Right renal pelvis (tissue), 4 donors: ENCODE results near the gene SMOC2. TPM values are rescaled to one million over a fixed set of nuclear protein-coding genes. Genes with fewer than 3 reads are reported as not detected.
"Not testable (repeated sequence)": the region's sequence is repeated elsewhere in the genome, so short reads cannot be mapped to it uniquely, and the experiment has no call there.

ENCODE experiments used
- DNase-seq, 4 donors: peaks; one replicate each; pipeline ENCODE4 v3.0.0-alpha.2; 2013; ENCODE audit warnings: low read depth in 4 of 4, low spot score in 3 of 4, missing footprints in 1 of 4
- polyA plus RNA-seq, 4 donors: library from polyadenylated mRNA; unstranded; fragments of 120-200 nt; gene quantifications; one replicate each; pipeline ENCODE4 v1.2.1, GENCODE V29; 2013; ENCODE audit not compliant: insufficient read length in 4 of 4

The SMOC2 gene
- polyA plus RNA-seq, 4 donors: 23.5 to 36.5 (median 30.9) TPM

DNA sequence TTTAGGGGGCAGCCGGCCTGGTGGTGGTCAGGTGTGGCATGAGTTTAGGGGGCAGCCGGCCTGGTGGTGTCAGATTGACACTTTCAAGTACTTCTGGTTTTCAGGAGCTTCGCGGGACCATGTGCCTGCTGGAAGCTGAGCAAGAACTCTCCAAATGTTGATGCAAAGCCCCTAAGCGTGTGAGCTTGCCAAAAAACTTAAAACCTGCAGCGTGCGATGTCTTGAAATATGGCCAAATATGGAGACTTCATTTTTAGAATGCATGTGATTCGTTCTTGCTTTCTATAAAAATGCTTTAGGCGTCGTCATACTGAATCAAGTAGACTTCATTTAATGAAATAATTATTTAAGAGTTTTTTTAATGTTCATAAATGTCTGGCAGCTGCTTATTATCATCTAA lies 149.4 kb downstream of the SMOC2 start:
- DNase-seq: no peak

DNA sequence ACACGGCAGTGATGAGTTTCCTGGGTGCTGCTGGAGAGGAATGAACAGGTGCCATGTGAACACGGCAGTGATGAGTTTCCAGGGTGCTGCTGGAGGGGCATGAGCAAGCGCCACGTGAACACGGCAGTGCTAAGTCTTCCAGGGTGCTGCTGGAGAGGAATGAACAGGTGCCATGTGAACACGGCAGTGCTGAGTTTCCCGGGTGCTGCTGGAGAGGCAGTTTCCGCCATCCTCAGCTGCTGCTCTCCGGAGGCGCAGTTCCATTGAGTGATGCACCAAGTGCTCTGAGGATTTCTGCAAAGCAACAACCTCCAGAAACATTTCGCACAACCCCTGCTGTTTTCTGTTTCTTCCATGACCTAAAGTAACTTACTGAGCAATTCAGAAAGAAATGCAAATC lies 155.4 kb downstream of the SMOC2 start:
- DNase-seq: no peak

DNA sequence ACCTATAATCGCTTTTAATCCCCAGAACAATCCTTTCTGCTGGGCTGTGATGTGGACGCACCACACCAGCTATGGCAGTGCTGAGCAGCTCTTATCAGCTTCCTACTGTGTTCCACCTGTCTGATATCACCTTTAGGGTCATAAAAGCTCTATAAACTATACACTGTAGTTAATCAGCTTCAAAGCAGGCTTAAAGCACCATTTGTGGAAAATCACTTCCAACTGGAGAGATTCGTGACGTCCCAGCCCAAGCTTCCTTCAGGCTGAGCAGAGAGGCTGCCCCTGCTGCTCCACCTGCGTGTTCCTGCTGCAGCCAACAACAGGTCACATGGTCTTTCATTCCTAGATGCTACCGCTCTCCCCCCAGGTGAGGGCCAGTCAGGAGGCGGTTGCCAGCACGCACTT lies 156.5 kb downstream of the SMOC2 start:
- DNase-seq: no peak

DNA sequence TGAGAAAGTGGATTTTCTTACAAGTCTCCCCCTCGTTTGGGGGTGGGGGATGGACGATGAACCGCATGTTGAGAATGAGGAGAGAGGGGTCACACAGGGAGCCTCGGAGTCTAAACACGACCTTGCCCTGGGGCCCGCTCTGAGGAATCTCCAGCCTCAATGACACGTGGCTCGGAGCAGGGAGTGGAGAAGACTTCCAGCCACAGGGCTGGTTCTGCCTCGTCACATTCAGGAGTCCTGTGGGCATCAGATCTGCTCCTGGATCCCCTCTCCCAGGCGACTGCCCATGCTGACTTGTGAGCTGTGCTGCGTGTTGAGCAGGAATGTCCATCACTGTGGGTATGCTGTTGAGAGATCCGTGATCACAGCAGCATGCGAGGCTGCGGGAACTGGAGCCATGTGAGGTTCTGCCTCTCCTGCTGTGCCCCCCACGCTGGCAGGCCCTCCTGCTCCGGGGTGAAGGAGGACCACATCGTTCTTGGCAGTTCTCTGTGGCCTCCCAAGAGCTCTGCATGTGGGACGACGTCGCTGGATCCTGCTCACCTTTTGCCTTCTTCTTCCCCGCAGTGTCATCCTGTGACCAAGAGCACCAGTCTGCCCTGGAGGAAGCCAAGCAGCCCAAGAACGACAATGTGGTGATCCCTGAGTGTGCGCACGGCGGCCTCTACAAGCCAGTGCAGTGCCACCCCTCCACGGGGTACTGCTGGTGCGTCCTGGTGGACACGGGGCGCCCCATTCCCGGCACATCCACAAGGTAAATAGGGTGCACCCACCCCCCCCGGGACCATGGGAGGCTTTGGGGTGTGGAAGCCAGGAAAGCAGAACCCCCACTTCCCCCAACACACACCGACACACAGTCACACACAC lies 157.5 kb downstream of the SMOC2 start:
- no peak for DNase-seq

DNA sequence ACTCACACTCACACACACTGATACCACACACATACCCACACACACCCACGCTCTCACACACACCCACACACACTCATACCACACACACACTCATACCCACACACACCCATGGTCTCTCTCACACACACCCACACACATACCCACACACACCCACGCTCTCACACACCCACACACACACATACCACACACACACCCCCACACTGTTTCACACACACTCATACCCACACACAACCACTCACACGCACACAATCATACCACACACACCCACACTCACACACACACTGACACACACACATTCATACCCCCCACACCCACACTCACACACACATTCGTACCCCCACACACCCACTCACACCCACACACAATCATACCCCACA lies 158.1 kb downstream of the SMOC2 start:
- no peak for DNase-seq

DNA sequence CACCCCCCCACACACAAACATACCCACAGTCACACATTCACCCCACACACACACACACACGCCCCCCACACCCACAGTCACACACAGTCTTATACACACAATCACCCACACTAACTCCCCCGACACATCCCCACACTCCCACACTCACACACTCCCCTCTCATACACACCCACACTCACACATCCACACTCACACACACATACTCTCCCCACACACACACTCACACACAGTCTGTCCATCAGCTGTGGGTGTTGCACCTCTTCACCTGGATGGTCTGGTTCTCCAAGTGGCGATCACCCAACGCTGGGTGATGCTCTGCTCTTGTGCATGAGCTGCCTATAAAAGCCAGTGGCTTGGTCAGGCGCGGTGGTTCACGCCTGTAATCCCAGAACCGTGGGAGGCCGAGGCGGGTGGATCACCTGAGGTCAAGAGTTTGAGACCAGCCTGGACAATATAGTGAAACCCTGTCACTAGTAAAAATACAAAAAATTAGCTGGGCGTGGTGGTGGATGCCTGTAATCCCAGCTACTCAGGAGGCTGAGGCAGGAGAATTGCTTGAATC lies 158.9 kb downstream of the SMOC2 start:
- no peak for DNase-seq

DNA sequence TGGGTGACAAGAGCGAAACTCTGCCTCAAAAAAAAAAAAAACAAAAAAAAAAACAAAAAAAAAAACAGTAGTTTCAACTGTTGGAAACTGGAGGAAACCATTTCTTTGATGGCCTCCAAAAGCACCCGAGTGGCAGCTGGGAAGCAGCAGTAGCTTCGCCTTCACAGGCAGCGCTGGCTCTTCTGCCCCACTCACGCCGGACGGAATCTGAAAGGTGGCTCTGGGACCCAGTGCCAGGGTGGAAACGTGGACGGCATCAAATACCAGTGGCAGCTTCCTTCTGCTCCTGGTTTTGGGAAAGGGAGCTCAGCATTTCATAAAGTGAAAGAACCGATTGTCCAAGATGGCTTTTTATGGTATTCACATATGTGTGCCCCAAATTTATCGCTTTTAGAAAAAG lies 159.4 kb downstream of the SMOC2 start:
- DNase-seq: no peak

DNA sequence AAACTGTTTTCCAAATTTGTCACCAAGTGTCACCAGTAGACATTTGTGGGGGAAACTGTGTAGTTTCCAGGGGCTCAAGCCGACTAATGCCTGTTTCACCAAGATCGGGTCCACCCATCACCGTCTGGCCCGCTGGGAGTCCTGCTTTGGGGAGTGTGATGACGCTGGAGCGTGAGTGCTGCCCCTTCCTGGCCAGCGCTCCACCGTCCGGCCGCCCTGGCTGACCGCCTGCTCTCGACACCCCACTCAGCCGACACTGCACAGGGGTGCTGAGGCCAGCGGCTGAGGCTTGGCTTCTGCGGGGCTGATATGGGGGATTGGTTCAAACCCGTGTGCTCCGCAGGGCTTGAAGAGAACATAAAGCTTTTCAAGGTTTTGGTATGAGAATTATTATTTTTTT lies 160.1 kb downstream of the SMOC2 start:
- no peak for DNase-seq

DNA sequence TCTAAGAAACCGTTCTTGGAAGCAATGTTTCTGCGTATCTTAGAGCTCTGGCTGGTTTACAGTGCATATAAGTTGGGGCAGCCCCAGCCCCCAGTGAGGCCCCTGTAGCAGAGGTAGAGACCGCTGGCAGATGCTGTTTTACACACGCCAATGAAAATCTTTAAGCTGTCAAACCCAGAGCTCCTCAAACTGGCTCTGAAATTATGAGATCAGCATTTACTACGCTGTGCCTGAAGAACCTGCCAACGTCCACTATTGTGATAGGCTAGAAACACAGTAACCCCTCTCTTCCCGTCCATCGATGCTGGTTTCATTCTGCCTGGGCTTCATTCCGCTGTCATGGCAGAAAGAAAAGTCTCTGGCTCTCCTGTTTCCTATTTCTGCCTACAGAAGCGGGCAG lies 160.6 kb downstream of the SMOC2 start:
- no peak for DNase-seq

DNA sequence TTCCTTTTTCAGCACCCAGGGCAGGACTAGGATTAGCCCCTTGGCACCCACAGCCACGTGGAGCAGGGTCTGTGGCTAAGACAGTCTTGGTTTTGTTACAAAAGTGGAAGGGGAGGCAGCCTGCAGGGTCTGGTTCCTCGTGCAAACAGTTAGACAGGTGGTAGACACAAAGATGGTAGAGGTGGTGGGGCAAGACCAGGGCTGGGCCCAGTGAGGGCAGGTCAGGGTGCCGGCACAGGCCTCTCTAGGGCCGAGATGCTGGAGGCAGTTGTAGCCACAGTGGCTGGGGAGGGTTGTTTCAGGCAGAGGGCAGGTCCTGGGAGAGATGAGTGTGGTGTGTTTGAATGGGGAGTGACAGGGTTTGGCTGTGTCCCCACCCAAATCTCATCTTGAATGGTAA lies 161.6 kb downstream of the SMOC2 start:
- DNase-seq: no peak

DNA sequence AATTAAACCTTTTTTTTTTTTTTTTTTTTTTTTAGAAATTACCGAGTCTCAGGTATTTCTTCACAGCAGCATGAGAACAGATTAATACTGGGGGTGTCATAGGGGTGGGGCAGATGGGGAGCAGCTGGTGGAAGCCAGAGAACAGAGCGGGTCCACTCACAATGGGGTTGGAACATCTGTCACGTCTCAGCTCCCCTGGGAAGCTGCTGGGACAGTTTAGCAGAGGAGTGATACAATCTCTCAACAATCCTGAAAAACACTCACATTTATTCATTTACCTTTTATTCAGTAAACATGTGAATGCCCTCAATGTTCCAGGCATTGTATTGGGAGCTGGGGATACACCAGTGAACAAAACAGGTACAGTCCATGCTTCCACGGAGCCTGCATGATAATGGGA lies 162.2 kb downstream of the SMOC2 start:
- DNase-seq: no peak

DNA sequence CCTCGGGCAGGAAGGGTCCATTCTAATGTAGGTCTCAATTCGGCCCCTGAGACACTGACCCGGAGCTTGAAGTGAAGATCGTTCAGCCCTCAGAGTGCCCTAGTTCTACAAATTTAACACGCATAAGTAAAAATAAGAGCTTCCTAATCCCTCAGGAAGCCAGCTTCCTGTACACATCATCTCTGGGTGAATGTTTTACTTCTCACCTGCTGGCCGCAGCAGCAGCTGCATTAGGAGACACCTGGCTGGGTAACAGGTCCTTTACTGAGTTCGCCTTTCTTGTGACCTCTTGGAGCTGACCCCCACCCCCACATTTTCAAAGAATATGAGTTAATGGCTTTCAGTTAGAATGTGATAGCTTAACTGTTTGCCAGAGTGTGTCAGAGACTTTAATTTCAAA lies 165.0 kb downstream of the SMOC2 start:
- no peak for DNase-seq

DNA sequence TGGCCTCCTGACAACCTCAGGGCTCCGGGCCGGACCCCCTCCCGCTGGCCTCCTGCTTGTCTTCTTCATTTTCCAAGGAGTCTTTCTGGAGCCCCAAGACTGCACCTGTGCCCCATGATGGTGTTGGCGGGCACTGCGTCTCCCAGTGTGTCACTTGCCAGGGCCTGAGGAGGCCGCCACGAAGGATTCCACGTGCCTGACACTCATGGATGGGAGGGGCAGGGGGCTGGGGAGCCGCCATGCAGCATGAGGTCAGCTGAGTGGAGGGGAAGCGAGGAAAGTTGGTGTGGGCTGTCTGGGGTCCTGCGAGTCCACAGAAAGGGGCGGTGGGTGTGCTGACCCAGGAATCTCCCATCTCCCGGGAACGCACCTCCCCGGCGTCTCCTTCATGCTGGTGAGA lies 165.7 kb downstream of the SMOC2 start:
- no peak for DNase-seq

DNA sequence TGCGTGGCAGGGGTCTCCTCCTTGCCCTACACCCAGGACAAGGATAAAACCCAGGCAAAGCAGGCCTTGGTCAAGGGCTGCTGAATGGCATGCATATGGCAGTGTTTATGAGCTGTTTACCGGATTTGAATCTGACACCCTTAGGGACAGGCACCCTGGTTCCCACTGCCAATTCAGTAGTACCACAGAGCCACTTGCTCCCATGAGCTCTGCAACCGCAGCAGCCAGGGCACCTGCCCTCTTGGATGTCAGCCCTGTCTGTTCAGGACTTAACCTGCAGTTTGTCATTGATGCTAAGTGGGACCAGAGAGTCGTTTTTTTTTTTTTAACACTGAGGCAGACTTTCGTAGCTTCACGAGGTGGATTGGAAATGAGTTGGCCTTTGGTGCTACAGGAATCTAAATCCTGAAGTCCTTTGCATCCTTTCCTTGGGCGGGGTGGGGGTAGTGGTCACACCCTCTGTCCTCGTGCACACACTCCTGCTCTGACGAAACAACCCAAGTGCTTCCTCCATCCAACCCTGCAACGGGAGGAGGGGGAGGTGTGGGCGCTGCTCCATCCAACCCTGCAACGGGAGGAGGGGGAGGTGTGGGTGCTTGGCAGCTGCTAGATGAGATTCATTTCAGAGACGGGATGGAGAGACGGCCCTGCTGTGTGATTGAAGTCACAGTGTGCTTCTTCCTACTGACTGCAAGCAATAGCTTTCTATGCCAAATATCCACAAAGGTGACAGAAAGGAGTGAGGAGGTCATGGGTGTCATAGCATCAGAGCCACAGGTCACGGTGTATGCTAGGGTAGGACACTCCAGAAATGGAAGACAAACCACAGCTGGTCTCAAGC lies 166.5 kb downstream of the SMOC2 start:
- peak in 3 of 4 donors; percentile 51 to 64 (median 61) for DNase-seq

DNA sequence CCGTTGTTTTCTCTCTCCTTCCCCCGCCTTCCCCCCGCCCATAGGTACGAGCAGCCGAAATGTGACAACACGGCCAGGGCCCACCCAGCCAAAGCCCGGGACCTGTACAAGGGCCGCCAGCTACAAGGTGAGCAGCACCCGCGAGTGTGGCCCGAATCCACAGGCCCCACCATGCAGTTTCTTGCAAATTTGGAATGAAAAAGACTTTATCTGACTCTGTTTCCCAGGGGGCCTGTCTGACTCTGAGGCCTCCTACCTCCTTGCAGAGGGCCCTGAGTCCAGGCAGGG lies 167.1 kb downstream of the SMOC2 start:
- DNase-seq: no peak

DNA sequence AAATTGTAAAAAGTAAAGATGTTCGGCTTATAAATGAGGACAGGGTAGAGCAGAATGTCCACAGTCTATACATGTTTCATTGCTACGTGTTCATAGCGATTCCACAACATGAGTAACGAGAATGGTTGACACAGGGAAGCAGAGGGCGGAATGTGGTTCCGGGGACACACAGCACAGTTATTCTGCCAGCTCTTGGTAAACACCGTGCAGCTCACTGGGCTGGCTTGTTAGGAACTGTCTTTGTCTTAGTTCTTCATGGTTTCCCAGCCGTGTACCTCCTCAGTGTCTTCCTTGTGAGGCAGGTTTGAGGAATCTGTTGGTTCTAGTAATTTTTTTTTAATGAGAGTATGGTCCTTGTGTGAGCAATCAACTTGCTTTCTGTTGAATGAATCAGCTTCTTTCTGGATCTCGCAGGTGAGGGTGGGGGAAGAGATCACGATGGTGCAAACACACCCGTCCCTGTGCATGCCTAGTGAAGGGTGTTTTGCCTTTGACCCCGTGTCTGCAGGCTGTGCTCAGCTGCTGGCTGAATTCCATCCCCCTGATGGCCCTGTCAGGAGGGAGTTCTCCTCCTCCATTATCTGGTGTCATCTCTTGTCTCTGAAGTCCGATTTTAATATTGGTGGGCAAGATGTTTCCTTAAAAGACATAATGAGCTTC lies 168.2 kb downstream of the SMOC2 start:
- DNase-seq: no peak

DNA sequence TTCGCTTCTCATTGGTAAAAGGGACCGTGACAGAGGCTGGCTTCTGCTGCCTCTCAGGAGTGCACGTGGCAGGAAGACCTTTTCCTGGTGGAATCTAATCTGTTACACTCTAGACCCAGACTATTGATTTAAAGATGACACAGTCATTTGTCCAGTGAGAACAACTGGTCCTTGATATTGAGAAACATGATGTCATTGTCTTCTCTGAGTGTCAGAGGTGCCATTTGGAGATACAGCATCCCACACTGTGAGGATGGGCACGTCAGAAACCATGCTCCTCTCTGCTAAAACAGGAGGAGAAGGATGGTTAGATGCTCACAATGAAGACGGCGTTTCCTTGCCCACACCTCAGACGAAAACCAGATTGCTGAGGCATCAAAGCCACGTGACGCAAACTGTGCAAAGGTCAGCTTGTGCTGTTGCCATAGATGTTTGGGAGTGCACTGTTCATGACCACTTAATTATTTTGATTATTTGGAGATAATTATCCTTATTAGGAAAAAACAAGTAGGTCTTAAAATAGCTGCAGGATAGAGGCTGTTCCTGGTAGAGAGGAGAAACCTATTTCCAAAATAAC lies 169.0 kb downstream of the SMOC2 start:
- DNase-seq: no peak

DNA sequence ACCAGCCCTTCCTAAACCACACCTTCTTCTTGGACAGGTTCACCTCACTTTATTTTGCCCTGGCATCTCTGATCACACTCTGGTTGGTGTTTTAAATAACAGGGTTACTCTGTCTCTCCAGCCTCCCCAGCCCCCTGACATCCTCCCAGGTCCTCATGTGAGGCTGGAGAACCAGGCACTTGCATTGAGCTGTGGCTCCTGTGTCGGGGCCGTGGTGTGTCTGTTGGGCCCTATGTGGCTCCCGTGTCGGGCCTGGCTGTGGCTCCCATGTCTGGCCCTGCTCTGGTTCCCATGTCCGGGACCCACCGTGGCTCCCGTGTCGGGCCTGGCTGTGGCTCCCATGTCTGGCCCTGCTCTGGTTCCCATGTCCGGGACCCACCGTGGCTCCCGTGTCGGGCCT lies 170.0 kb downstream of the SMOC2 start:
- not testable (repeated sequence) for DNase-seq

DNA sequence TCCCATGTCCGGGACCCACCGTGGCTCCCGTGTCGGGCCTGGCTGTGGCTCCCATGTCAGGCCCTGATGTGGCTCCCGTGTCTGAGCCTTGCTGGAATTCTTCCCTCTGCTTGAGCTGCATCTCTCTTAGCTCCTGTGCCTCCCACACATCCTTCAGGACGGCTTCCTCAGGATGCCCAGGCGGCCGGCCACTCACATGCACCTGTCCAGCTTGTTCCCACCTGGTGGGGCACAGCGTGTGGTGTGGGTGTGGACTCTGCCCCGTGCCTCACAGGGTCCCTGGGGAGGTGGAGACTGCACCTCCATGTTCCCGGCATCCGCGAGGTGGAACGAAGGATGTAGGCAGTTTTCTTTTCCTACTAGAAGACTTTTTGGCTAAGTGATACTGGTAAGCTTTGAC lies 170.7 kb downstream of the SMOC2 start:
- DNase-seq: no peak

DNA sequence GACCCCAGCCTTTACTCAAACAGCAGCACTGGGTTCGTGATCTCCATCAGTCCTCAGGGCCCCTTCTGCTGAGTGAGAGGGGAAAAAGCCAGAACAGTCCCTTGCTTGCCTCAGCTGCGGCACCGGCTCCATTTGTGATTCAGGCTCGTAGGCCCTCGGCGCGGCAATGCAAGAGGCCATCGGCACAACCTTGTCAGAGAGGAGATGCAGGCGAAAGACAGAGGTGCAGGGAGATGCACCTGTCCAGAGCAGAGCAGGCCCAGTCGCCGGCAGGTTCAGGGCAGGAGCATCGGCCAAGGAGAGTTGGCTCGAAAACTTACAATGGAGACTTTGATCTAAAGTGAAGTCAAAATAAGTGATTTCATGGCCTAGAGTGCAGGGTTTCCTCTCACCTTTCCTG lies 171.6 kb downstream of the SMOC2 start:
- DNase-seq: no peak

DNA sequence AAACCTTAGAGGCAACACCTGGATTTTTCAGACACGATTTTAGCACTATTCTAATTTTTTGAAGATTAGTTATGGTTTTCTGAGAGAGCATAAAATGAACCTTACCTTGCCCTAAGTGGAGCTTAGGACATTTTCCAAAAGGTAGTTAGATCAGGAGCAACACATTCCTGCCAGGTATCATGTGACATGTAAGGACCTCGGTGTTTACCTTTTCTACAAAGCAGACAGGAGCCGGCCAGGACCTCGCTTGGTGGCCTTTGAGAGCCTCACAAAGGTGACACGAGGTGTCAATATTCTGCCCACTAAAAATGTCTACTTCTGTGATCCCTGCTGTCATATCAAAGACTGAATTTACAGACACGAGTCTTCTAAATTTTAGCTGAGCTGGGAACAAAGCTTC lies 174.9 kb downstream of the SMOC2 start:
- DNase-seq: no peak
